ENCODE results near the gene TM7SF2.

TM7SF2 gene

GRCh38 chr11:65160643-65161042 is 49.0 kb downstream of the TM7SF2 start:
- no peak for FAIRE-seq

- no peak for FAIRE-seq
Measured at GRCh38 chr11:65163684-65164083, 52.0 kb downstream of the TM7SF2 start.
